Keratinocyte (primary cell): Measurements from ENCODE around the gene CDCA5.

Experiments used
- CTCF ChIP-seq, 3 experiments: IDR thresholded peaks in 1 of 3; conservative IDR thresholded peaks in 1 of 3; optimal IDR thresholded peaks in 1 of 3; 2 replicates in 2 of 3; 3 replicates in 1 of 3; pipeline versions ENCODE3 to v1.5.1; 2011; ENCODE audit warnings: low read length in 3 of 3, mild to moderate bottlenecking in 3 of 3, moderate library complexity in 2 of 3, control low read depth in 1 of 3, inconsistent platforms in 1 of 3; ENCODE audit not compliant: insufficient read depth in 2 of 3; ENCODE audit errors: extremely low read depth in 1 of 3
- EZH2 ChIP-seq: IDR thresholded peaks from one replicate; pipeline ENCODE4 v1.6.1; 2012; ENCODE audit warnings: inconsistent platforms, mild to moderate bottlenecking, low read length, moderate library complexity

GRCh38 chr11:65112546-65113360 lies 28.9 kb upstream of the CDCA5 start:
- TF ChIP-seq CTCF (optimal IDR thresholded peaks at IDR 0.05 in 1 of 3, IDR thresholded peaks at IDR 0.05 in 1 of 3, conservative IDR thresholded peaks at IDR 0.05 in 1 of 3; ENCODE audit: extremely low read depth in 1 of 3, insufficient read depth in 2 of 3, low read length in 3 of 3) (peak; percentile 68 to 85 (median 85)), EZH2 (no peak)
